ENCODE data around the gene TUBG1. TPM values are rescaled to one million over a fixed set of nuclear protein-coding genes. Genes with fewer than 3 reads are reported as not detected.

The TUBG1 gene
- polyA plus RNA-seq, 1 of the 3 experiments (the other 2 are of a cell fraction) = 145 TPM

DNA sequence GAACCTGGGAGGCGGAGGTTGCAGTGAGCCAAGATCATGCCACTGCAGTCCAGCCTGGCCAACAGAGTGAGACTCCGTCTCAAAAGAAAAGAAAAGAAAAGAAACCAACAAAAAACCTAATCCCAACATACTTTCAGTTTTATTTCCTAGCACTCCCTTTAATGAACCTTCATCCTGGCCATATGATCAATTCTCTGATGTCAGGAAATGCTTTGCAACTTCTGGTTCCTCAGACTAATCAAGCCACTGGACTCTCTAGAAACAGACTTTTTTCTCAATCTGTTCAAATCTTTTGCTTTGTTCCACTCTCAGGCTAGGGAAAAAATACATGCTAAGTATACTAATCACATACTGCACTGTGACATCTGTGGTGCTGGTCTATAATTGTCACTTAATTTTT is 18.6 kb upstream of the TUBG1 start:
- no peak overlapping the region for H3K27ac ChIP-seq (ENCODE audit: low read depth in 2 of 2, low read length in 1 of 2)
- peaks cover 15% of the 10 kb centered on the region; the same call in 1 of the 2 replicates for H4K20me1 ChIP-seq (ENCODE audit: insufficient read depth)
- no peaks in the 10 kb centered on the region for H3K9me2 ChIP-seq
- H3K27me3 ChIP-seq (ENCODE audit: insufficient read depth) = no peaks in the 10 kb centered on the region
- ChIA-PET POLR2A (no interaction called here), CTCF (interaction anchor here (1.0 to 3.6 kb wide), 2 partner anchors 13 to 83 kb away, joined by 3 to 22 read pairs; partner anchors contain the start of gene PSMC3IP)
- TF ChIP-seq TEAD4 (IDR thresholded peaks at IDR 0.05; ENCODE audit: borderline replicate concordance, insufficient read depth) (no peak), POLR2AphosphoS5 (IDR thresholded peaks at IDR 0.05; ENCODE audit: low read depth, low read length) (no peak), GABPA (IDR thresholded peaks at IDR 0.05; ENCODE audit: low read depth) (no peak), RFX5 (IDR thresholded peaks at IDR 0.05; ENCODE audit: low read length) (no peak), MEF2A (IDR thresholded peaks at IDR 0.05; ENCODE audit: borderline replicate concordance, low read depth) (no peak), FOSL2 (IDR thresholded peaks at IDR 0.05; ENCODE audit: borderline replicate concordance, low read depth) (no peak), FOXM1 (IDR thresholded peaks at IDR 0.05; ENCODE audit: low read depth) (no peak)
- TF ChIP-seq, protein P1, sequence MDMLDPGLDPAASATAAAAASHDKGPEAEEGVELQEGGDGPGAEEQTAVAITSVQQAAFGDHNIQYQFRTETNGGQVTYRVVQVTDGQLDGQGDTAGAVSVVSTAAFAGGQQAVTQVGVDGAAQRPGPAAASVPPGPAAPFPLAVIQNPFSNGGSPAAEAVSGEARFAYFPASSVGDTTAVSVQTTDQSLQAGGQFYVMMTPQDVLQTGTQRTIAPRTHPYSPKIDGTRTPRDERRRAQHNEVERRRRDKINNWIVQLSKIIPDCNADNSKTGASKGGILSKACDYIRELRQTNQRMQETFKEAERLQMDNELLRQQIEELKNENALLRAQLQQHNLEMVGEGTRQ (IDR thresholded peaks at IDR 0.05; ENCODE audit: borderline replicate concordance, low read depth, low read length) = no peak
- no peak overlapping the region for H3K9ac ChIP-seq
- no peaks in the 10 kb centered on the region; a peak in 1 of 4 replicates for H3K4me1 ChIP-seq (ENCODE audit: control insufficient read depth in 1 of 2, insufficient read depth in 2 of 2, low read depth in 1 of 2, low read length in 1 of 2)
- H3K4me3 ChIP-seq (ENCODE audit: low read depth in 2 of 2, low read length in 1 of 2) = no peak overlapping the region
- H3K9me3 ChIP-seq = no peaks in the 10 kb centered on the region
- H3K36me3 ChIP-seq (replicated peaks in 1 of 2; ENCODE audit: control insufficient read depth in 1 of 2, insufficient read depth in 2 of 2, low read length in 1 of 2) = peaks cover 24 to 36% of the 10 kb centered on the region in 2 experiments
- peaks cover 55% of the 10 kb centered on the region for H3K79me2 ChIP-seq (ENCODE audit: insufficient read depth)
- DNase-seq = no peak
- H2AFZ ChIP-seq (ENCODE audit: low read depth) = no peak overlapping the region
- H3F3A ChIP-seq (replicated peaks; ENCODE audit: insufficient read depth) = no peaks in the 10 kb centered on the region
- H3K4me2 ChIP-seq = no peak overlapping the region
- 100% methylated on average over 2 of the region's 2 CpGs for WGBS (ENCODE audit: low lambda C conversion rate)

DNA sequence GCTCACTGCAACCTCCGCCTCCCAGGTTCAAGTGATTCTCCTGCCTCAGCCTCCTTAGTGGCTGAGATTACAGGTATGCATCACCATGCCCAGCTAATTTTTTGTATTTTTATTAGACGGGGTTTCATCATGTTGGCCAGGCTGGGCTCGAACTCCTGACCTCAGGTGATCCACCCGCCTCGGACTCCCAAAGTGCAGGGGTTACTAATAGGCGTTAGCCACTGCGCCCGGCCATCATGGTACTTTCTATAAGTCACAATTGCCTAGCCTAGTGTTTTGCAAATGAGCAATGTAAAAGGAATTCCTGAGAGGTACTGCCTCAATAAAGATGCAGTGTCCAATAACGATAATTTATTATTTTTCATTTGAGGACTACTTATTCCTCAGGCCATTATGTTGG is 18.1 kb upstream of the TUBG1 start:
- Histone ChIP-seq H3K9me3 (no peaks in the 10 kb centered on the region), H3F3A (replicated peaks; ENCODE audit: insufficient read depth) (peaks cover under 1% of the 10 kb centered on the region), H2AFZ (ENCODE audit: low read depth) (no peak overlapping the region), H3K27me3 (ENCODE audit: insufficient read depth) (no peaks in the 10 kb centered on the region), H3K36me3 (replicated peaks in 1 of 2; ENCODE audit: control insufficient read depth in 1 of 2, insufficient read depth in 2 of 2, low read length in 1 of 2) (peaks cover 20 to 34% of the 10 kb centered on the region in 2 experiments), H3K27ac (ENCODE audit: low read depth in 2 of 2, low read length in 1 of 2) (no peak overlapping the region), H3K4me2 (no peak overlapping the region), H3K4me1 (ENCODE audit: control insufficient read depth in 1 of 2, insufficient read depth in 2 of 2, low read depth in 1 of 2, low read length in 1 of 2) (no peaks in the 10 kb centered on the region; a peak in 1 of 4 replicates), H3K9ac (no peak overlapping the region), H3K79me2 (ENCODE audit: insufficient read depth) (peaks cover 58% of the 10 kb centered on the region), H4K20me1 (ENCODE audit: insufficient read depth) (peaks cover 15% of the 10 kb centered on the region; the same call in 1 of the 2 replicates), H3K9me2 (no peaks in the 10 kb centered on the region), H3K4me3 (ENCODE audit: low read depth in 2 of 2, low read length in 1 of 2) (no peak overlapping the region)
- DNase-seq = no peak
- ChIA-PET CTCF (interaction anchor here (3.6 kb wide), 1 partner anchor 13 kb away, joined by 22 read pairs; the partner anchor contains the start of gene PSMC3IP), POLR2A (no interaction called here)
- TF ChIP-seq SIN3A (IDR thresholded peaks at IDR 0.05; ENCODE audit: borderline replicate concordance, low read depth, low read length) = no peak
- TF ChIP-seq, protein P1 (IDR thresholded peaks at IDR 0.05; ENCODE audit: borderline replicate concordance, low read depth, low read length) = no peak
- TF ChIP-seq NRF1 (IDR thresholded peaks at IDR 0.05; ENCODE audit: low read depth, low read length) = no peak
- TF ChIP-seq GATA2 (CRISPR knock-in tag; IDR thresholded peaks at IDR 0.05) = no peak
- TF ChIP-seq, protein P2, sequence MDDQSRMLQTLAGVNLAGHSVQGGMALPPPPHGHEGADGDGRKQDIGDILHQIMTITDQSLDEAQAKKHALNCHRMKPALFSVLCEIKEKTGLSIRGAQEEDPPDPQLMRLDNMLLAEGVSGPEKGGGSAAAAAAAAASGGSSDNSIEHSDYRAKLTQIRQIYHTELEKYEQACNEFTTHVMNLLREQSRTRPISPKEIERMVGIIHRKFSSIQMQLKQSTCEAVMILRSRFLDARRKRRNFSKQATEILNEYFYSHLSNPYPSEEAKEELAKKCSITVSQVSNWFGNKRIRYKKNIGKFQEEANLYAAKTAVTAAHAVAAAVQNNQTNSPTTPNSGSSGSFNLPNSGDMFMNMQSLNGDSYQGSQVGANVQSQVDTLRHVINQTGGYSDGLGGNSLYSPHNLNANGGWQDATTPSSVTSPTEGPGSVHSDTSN (IDR thresholded peaks at IDR 0.05) = no peak
- TF ChIP-seq, protein P3, sequence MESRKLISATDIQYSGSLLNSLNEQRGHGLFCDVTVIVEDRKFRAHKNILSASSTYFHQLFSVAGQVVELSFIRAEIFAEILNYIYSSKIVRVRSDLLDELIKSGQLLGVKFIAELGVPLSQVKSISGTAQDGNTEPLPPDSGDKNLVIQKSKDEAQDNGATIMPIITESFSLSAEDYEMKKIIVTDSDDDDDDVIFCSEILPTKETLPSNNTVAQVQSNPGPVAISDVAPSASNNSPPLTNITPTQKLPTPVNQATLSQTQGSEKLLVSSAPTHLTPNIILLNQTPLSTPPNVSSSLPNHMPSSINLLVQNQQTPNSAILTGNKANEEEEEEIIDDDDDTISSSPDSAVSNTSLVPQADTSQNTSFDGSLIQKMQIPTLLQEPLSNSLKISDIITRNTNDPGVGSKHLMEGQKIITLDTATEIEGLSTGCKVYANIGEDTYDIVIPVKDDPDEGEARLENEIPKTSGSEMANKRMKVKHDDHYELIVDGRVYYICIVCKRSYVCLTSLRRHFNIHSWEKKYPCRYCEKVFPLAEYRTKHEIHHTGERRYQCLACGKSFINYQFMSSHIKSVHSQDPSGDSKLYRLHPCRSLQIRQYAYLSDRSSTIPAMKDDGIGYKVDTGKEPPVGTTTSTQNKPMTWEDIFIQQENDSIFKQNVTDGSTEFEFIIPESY (IDR thresholded peaks at IDR 0.05; ENCODE audit: borderline replicate concordance, low read depth) = no peak
- TF ChIP-seq TAF1 (IDR thresholded peaks at IDR 0.05; ENCODE audit: borderline replicate concordance, low read depth, low read length) = no peak
- TF ChIP-seq, protein P4, sequence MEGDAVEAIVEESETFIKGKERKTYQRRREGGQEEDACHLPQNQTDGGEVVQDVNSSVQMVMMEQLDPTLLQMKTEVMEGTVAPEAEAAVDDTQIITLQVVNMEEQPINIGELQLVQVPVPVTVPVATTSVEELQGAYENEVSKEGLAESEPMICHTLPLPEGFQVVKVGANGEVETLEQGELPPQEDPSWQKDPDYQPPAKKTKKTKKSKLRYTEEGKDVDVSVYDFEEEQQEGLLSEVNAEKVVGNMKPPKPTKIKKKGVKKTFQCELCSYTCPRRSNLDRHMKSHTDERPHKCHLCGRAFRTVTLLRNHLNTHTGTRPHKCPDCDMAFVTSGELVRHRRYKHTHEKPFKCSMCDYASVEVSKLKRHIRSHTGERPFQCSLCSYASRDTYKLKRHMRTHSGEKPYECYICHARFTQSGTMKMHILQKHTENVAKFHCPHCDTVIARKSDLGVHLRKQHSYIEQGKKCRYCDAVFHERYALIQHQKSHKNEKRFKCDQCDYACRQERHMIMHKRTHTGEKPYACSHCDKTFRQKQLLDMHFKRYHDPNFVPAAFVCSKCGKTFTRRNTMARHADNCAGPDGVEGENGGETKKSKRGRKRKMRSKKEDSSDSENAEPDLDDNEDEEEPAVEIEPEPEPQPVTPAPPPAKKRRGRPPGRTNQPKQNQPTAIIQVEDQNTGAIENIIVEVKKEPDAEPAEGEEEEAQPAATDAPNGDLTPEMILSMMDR (IDR thresholded peaks at IDR 0.05) = no peak
- no peak for TF ChIP-seq RFX5 (IDR thresholded peaks at IDR 0.05; ENCODE audit: low read length)
- TF ChIP-seq EP300 (IDR thresholded peaks at IDR 0.05; ENCODE audit: borderline replicate concordance in 1 of 2, low read depth in 1 of 2, low read length in 1 of 2) = no peak
- TF ChIP-seq MEF2A (IDR thresholded peaks at IDR 0.05; ENCODE audit: borderline replicate concordance, low read depth) = no peak
- TF ChIP-seq SMC3 (IDR thresholded peaks at IDR 0.05; ENCODE audit: low read depth, low read length) = no peak
- TF ChIP-seq RAD21 (IDR thresholded peaks at IDR 0.05; ENCODE audit: low read length) = no peak
- no peak for TF ChIP-seq MXI1 (IDR thresholded peaks at IDR 0.05; ENCODE audit: low read depth, low read length)
- WGBS (ENCODE audit: low lambda C conversion rate) = 97% methylated on average over 9 of the region's 9 CpGs

Measured in SK-N-SH (cell line).